WTC11 (cell line): ENCODE results near the gene ARMC7. TPM values are rescaled to one million over a fixed set of nuclear protein-coding genes. Genes with fewer than 3 reads are reported as not detected.

Experiments used
- ATAC-seq: fragments of 200-7000 bp; cut with Tn5 transposase; 2 replicates; pipeline ENCODE4 v1.10.0; 2021; ENCODE audit warnings: mild to moderate bottlenecking, moderate library complexity
- CTCF ChIA-PET: fragments of 300-600 bp; sonication (Branson Sonifier 250); formaldehyde crosslinking; loops from one replicate; lab custom pipeline; 2021; ENCODE audit warnings: antibody characterized with exemption; lab: Charles Lee
- POLR2A ChIA-PET: fragments of 350-600 bp; sonication (Branson Sonifier 250); formaldehyde crosslinking; loops from one replicate; lab custom pipeline; 2021; ENCODE audit warnings: antibody characterized with exemption; lab: Charles Lee
- DNase-seq: peaks from one replicate; pipeline ENCODE4 v3.0.0; 2021; ENCODE audit warnings: low spot score
- H3K27ac Mint-ChIP-seq: 2 replicates; pipeline ENCODE4 v1.8.0; 2021; ENCODE audit warnings: mixed read lengths
- H3K27me3 Mint-ChIP-seq: 2 replicates; pipeline ENCODE4 v1.8.0; 2021; ENCODE audit warnings: low read depth, mild to moderate bottlenecking, moderate library complexity, mixed read lengths
- H3K36me3 Mint-ChIP-seq: 2 replicates; pipeline ENCODE4 v1.8.0; 2021; ENCODE audit warnings: mixed read lengths
- H3K4me1 Mint-ChIP-seq: 2 replicates; pipeline ENCODE4 v1.8.0; 2022; ENCODE audit warnings: mixed read lengths
- H3K4me3 Mint-ChIP-seq: 2 replicates; pipeline ENCODE4 v1.8.0; 2021; ENCODE audit warnings: mild to moderate bottlenecking, moderate library complexity, mixed read lengths
- H3K9me3 Mint-ChIP-seq: 2 replicates; pipeline ENCODE4 v1.8.0; 2021; ENCODE audit warnings: mixed read lengths
- ATF1 ChIP-seq: sonication (generic); formaldehyde crosslinking; IDR thresholded peaks from 2 replicates; pipeline ENCODE4 v1.8.1; 2023; ENCODE audit warnings: mild to moderate bottlenecking, moderate library complexity, missing genetic modification reagents
- FOXJ3 ChIP-seq: sonication (generic); formaldehyde crosslinking; IDR thresholded peaks from 2 replicates; pipeline ENCODE4 v1.9.0; 2021; ENCODE audit warnings: missing genetic modification reagents, mild to moderate bottlenecking, borderline replicate concordance
- FOXK1 ChIP-seq: sonication (generic); formaldehyde crosslinking; IDR thresholded peaks from 2 replicates; pipeline ENCODE4 v1.8.0; 2022; ENCODE audit warnings: mild to moderate bottlenecking, moderate library complexity, missing genetic modification reagents
- FOXP1 ChIP-seq: sonication (generic); formaldehyde crosslinking; IDR thresholded peaks from 2 replicates; pipeline ENCODE4 v1.8.0; 2022; ENCODE audit warnings: missing genetic modification reagents, mild to moderate bottlenecking, moderate library complexity, borderline replicate concordance
- GRHL2 ChIP-seq: fragments of 250-450 bp; sonication (Bioruptor Pico); IDR thresholded peaks from 2 replicates; pipeline ENCODE4 v1.8.0; 2022; ENCODE audit warnings: mild to moderate bottlenecking, moderate library complexity; ENCODE audit not compliant: insufficient replicate concordance, severe bottlenecking
- KAT7 ChIP-seq: sonication (generic); formaldehyde crosslinking; IDR thresholded peaks from 2 replicates; pipeline ENCODE4 v1.8.1; 2023; ENCODE audit warnings: missing genetic modification reagents, mild to moderate bottlenecking, borderline replicate concordance
- MYBL2 ChIP-seq: sonication (generic); formaldehyde crosslinking; IDR thresholded peaks from 2 replicates; pipeline ENCODE4 v1.8.1; 2023; ENCODE audit warnings: mild to moderate bottlenecking, moderate library complexity, missing genetic modification reagents
- NR2C2 ChIP-seq: sonication (generic); formaldehyde crosslinking; IDR thresholded peaks from 2 replicates; pipeline ENCODE4 v1.8.0; 2022; ENCODE audit warnings: mild to moderate bottlenecking, missing genetic modification reagents
- OVOL2 ChIP-seq: fragments of 250-450 bp; sonication (Bioruptor Pico); IDR thresholded peaks from 2 replicates; pipeline ENCODE4 v1.9.0; 2021; ENCODE audit warnings: mild to moderate bottlenecking, borderline replicate concordance
- RELA ChIP-seq: sonication (generic); formaldehyde crosslinking; IDR thresholded peaks from 2 replicates; pipeline ENCODE4 v1.8.1; 2022; ENCODE audit warnings: missing genetic modification reagents, mild to moderate bottlenecking, borderline replicate concordance
- ZNF671 ChIP-seq: fragments of 250-450 bp; sonication (Bioruptor Pico); IDR thresholded peaks from 2 replicates; pipeline ENCODE4 v1.8.0; 2021; ENCODE audit warnings: mild to moderate bottlenecking
- total RNA-seq: library from RNA; stranded (reverse); gene quantifications from 3 replicates; pipeline ENCODE4 v1.2.3, GENCODE V29; 2021
- TF ChIP-seq, protein P1 (sequence below): fragments of 250-450 bp; sonication (Bioruptor Pico); IDR thresholded peaks from 2 replicates; pipeline ENCODE4 v1.9.0; 2021; ENCODE audit warnings: moderate library complexity, mild to moderate bottlenecking, inconsistent platforms, borderline replicate concordance
- TF ChIP-seq, protein P2 (sequence below): fragments of 200-600 bp; IDR thresholded peaks from 2 replicates; pipeline ENCODE4 v1.8.0; 2022; ENCODE audit warnings: antibody characterized with exemption
- TF ChIP-seq, protein P3 (sequence below): fragments of 250-450 bp; sonication (Bioruptor Pico); IDR thresholded peaks from 2 replicates; pipeline ENCODE4 v1.9.0; 2021; ENCODE audit warnings: mild to moderate bottlenecking
- TF ChIP-seq, protein P4 (sequence below): fragments of 250-450 bp; sonication (Bioruptor Pico); IDR thresholded peaks from 2 replicates; pipeline ENCODE4 v1.8.0; 2021; ENCODE audit warnings: mild to moderate bottlenecking
- TF ChIP-seq, protein P5 (sequence below): sonication (generic); formaldehyde crosslinking; IDR thresholded peaks from 2 replicates; pipeline ENCODE4 v1.8.1; 2023; ENCODE audit warnings: mild to moderate bottlenecking, missing genetic modification reagents, moderate library complexity
- TF ChIP-seq, protein P6 (sequence below): fragments of 250-450 bp; sonication (Bioruptor Pico); conservative IDR thresholded peaks from 2 replicates; pipeline ENCODE4 v1.9.0; 2021; ENCODE audit warnings: mild to moderate bottlenecking
- TF ChIP-seq, protein P7 (sequence below): sonication (generic); formaldehyde crosslinking; conservative IDR thresholded peaks from 2 replicates; pipeline ENCODE4 v1.8.1; 2022; ENCODE audit warnings: mild to moderate bottlenecking, missing genetic modification reagents

The ARMC7 gene
- total RNA-seq, 1 experiment from 2014 or later, result 13.2 TPM

DNA sequence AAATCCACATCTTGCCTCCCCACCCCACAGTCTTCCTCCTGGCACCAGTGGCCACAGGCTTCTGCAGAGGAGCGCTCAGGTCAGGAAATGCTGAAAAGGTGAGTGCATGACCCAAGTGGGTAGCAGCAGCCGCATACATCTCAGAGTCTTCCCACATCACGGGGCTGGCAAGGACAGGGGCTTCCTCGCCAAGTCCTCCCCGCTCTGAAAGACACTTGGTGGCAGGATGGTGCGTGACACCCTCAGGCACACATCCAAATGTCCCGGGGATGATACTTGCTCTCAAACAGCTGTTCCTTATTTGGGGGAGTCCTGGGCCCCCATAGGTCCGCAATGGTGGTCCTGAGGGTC lies 30.8 kb upstream of the ARMC7 start (continued):
- no peak for TF ChIP-seq KAT7 (CRISPR knock-in tag)
- TF ChIP-seq, protein P1, sequence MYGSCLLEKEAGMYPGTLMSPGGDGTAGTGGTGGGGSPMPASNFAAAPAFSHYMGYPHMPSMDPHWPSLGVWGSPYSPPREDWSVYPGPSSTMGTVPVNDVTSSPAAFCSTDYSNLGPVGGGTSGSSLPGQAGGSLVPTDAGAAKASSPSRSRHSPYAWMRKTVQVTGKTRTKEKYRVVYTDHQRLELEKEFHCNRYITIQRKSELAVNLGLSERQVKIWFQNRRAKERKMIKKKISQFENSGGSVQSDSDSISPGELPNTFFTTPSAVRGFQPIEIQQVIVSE, result no peak
- TF ChIP-seq, protein P2, sequence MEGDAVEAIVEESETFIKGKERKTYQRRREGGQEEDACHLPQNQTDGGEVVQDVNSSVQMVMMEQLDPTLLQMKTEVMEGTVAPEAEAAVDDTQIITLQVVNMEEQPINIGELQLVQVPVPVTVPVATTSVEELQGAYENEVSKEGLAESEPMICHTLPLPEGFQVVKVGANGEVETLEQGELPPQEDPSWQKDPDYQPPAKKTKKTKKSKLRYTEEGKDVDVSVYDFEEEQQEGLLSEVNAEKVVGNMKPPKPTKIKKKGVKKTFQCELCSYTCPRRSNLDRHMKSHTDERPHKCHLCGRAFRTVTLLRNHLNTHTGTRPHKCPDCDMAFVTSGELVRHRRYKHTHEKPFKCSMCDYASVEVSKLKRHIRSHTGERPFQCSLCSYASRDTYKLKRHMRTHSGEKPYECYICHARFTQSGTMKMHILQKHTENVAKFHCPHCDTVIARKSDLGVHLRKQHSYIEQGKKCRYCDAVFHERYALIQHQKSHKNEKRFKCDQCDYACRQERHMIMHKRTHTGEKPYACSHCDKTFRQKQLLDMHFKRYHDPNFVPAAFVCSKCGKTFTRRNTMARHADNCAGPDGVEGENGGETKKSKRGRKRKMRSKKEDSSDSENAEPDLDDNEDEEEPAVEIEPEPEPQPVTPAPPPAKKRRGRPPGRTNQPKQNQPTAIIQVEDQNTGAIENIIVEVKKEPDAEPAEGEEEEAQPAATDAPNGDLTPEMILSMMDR, result no peak
- TF ChIP-seq, protein P3, sequence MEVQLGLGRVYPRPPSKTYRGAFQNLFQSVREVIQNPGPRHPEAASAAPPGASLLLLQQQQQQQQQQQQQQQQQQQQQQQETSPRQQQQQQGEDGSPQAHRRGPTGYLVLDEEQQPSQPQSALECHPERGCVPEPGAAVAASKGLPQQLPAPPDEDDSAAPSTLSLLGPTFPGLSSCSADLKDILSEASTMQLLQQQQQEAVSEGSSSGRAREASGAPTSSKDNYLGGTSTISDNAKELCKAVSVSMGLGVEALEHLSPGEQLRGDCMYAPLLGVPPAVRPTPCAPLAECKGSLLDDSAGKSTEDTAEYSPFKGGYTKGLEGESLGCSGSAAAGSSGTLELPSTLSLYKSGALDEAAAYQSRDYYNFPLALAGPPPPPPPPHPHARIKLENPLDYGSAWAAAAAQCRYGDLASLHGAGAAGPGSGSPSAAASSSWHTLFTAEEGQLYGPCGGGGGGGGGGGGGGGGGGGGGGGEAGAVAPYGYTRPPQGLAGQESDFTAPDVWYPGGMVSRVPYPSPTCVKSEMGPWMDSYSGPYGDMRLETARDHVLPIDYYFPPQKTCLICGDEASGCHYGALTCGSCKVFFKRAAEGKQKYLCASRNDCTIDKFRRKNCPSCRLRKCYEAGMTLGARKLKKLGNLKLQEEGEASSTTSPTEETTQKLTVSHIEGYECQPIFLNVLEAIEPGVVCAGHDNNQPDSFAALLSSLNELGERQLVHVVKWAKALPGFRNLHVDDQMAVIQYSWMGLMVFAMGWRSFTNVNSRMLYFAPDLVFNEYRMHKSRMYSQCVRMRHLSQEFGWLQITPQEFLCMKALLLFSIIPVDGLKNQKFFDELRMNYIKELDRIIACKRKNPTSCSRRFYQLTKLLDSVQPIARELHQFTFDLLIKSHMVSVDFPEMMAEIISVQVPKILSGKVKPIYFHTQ (CRISPR knock-in tag), result no peak
- TF ChIP-seq, protein P4, sequence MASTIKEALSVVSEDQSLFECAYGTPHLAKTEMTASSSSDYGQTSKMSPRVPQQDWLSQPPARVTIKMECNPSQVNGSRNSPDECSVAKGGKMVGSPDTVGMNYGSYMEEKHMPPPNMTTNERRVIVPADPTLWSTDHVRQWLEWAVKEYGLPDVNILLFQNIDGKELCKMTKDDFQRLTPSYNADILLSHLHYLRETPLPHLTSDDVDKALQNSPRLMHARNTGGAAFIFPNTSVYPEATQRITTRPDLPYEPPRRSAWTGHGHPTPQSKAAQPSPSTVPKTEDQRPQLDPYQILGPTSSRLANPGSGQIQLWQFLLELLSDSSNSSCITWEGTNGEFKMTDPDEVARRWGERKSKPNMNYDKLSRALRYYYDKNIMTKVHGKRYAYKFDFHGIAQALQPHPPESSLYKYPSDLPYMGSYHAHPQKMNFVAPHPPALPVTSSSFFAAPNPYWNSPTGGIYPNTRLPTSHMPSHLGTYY (CRISPR knock-in tag), result no peak
- no peak for TF ChIP-seq ZNF671 (CRISPR knock-in tag)
- TF ChIP-seq MYBL2 (CRISPR knock-in tag), result no peak

DNA sequence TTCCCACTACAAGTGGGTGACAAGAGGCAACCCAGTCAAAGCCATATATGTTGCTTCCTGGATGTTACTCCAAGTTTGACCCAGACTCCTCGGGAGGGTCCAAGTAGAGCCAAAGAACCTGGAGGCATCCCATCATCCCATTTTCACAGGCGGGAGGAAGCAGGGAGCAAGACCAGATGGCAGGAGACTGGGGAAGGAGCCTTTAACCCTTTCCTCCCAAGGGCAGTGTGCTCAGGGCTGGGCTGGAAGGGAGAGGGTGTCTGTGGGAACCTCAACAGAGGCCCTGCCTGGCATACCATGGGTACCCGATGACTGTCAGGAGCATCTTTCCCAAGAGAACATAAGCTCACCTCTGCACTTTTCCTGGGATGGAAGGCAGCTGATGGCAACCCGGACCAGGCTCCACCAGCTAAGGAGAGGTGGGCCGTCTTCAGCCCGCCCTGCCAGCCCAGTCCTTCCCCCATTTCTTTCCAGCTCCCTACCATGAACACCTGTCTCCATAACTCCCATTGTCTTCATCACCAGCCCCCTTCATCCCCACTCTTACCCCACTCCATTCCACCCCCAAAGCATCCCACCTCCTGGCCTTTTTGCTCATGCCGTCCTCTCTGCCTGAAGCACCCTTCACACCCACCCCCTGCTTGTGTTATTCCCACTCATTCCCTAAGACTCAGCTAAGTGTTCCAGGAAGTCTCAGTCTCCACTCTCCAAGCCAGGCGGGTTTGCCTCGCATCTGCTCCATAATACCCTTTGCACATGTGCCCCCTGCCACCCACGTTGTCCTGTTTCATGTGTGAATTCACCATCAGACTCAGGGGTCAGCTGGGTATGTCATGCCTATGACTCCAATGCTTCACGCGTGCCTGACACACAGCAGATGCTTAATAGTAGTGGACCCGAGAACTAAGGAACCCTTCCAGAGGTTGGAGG lies 27.9 kb upstream of the ARMC7 start:
- CTCF ChIA-PET, result interaction anchor here (0.9 to 2.0 kb wide), 7 partner anchors 12 to 189 kb away, joined by 3 to 8 read pairs (median 3); partner anchors contain the start of gene MIF4GD
- TF ChIP-seq FOXJ3 (CRISPR knock-in tag), result no peak
- TF ChIP-seq ATF1 (CRISPR knock-in tag), result no peak
- no peak for TF ChIP-seq OVOL2 (CRISPR knock-in tag)
- TF ChIP-seq, protein P5, sequence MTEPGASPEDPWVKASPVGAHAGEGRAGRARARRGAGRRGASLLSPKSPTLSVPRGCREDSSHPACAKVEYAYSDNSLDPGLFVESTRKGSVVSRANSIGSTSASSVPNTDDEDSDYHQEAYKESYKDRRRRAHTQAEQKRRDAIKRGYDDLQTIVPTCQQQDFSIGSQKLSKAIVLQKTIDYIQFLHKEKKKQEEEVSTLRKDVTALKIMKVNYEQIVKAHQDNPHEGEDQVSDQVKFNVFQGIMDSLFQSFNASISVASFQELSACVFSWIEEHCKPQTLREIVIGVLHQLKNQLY (CRISPR knock-in tag), result no peak
- no peak for TF ChIP-seq RELA (CRISPR knock-in tag)
- TF ChIP-seq NR2C2, result no peak
- TF ChIP-seq, protein P4 (CRISPR knock-in tag), result no peak
- TF ChIP-seq, protein P6, sequence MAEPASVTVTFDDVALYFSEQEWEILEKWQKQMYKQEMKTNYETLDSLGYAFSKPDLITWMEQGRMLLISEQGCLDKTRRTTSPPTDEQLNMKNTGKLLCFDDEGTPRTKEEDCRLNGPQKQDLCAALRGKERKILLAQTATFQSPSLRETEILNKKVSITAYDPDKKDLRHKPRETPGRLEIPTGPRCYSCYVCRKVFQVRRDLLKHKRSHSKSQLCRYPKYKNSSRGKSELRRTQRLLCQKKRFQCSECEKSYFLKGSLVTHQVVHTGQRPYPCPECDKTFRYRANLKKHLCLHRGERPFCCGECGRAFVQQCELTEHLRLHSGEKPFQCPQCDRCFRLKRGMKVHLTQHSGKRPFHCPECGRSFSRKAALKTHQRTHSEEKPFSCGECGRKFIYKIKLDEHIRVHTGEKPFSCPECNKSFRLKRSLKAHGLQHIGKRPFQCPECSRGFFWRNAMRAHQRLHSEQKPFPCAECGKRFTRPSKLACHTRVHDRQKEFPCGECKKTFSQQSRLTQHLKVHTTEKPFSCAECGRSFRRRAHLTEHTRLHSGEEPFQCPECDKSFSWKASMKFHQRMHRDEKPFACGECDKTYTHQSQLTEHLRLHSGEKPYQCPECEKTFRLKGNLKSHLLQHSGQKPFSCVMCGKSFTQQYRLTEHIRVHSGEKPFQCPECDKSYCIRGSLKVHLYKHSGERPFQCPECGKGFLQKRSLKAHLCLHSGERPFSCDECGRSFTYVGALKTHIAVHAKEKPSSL (CRISPR knock-in tag), result no peak
- TF ChIP-seq, protein P7, sequence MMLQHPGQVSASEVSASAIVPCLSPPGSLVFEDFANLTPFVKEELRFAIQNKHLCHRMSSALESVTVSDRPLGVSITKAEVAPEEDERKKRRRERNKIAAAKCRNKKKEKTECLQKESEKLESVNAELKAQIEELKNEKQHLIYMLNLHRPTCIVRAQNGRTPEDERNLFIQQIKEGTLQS (CRISPR knock-in tag), result no peak
- TF ChIP-seq FOXK1 (CRISPR knock-in tag), result no peak
- TF ChIP-seq GRHL2 (CRISPR knock-in tag), result no peak
- no peak for TF ChIP-seq FOXP1 (CRISPR knock-in tag)
- TF ChIP-seq, protein P1, result no peak
- TF ChIP-seq, all 79 proteins: peak for 0
- H3K4me1 Mint-ChIP-seq, result peaks cover 47% of the 10 kb centered on the region
- no peak for DNase-seq
- H3K27me3 Mint-ChIP-seq, result peaks cover 12% of the 10 kb centered on the region
- POLR2A ChIA-PET, result interaction anchor here (0.6 to 1.2 kb wide), 2 partner anchors 43 to 497 kb away, joined by 3 read pairs; no protein-coding TSS in a partner anchor
- no peak overlapping the region for H3K27ac Mint-ChIP-seq
- no peak for ATAC-seq
- no peak overlapping the region for H3K4me3 Mint-ChIP-seq
- no peaks in the 10 kb centered on the region for H3K36me3 Mint-ChIP-seq
- H3K9me3 Mint-ChIP-seq, result no peaks in the 10 kb centered on the region
